NT2/D1 (cell line): ENCODE results near the gene PRPF4.

Experiments used
- SUZ12 ChIP-seq: IDR thresholded peaks from 2 replicates; pipeline ENCODE4 v1.6.1; 2011; ENCODE audit not compliant: insufficient read length, insufficient read depth; ENCODE audit errors: extremely low read depth
- YY1 ChIP-seq: IDR thresholded peaks from 2 replicates; pipeline ENCODE4 v1.6.1; 2011; ENCODE audit not compliant: insufficient read length, insufficient read depth
- ZNF274 ChIP-seq: IDR thresholded peaks from 2 replicates; pipeline ENCODE4 v1.6.1; 2011; ENCODE audit warnings: mild to moderate bottlenecking, low read depth, low read length

- TF ChIP-seq ZNF274 (no peak), YY1 (no peak), SUZ12 (no peak)
Observed at GRCh38 chr9:113307396-113307975, 32.0 kb downstream of the PRPF4 start.
